Measurements from ENCODE around the gene MAGEE2.
"Not testable (repeated sequence)": the region's sequence is repeated elsewhere in the genome, so short reads cannot be mapped to it uniquely, and the experiment has no call there.

The MAGEE2 gene, protein sequence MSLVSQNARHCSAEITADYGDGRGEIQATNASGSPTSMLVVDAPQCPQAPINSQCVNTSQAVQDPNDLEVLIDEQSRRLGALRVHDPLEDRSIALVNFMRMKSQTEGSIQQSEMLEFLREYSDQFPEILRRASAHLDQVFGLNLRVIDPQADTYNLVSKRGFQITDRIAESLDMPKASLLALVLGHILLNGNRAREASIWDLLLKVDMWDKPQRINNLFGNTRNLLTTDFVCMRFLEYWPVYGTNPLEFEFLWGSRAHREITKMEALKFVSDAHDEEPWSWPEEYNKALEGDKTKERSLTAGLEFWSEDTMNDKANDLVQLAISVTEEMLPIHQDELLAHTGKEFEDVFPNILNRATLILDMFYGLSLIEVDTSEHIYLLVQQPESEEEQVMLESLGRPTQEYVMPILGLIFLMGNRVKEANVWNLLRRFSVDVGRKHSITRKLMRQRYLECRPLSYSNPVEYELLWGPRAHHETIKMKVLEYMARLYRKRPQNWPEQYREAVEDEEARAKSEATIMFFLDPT
- total RNA-seq: 0 reads per million in 3 donors

GRCh38 chrX:75784680-75785491 lies at the start of gene MAGEE2:
MAGEE2 (minus strand) TSS chrX:75785254; CDS start chrX:75785051, 203 bp downstream.
- Histone ChIP-seq H3K27ac (ENCODE audit: insufficient read depth, low read length, poor library complexity, severe bottlenecking) (no peak within 1 kb of the TSS), H3K4me1 (ENCODE audit: control insufficient read depth, insufficient read depth, low read length, poor library complexity, severe bottlenecking) (no peaks in the 10 kb centered on the region), H3K9me3 (ENCODE audit: control insufficient read depth, low read length) (no peaks in the 10 kb centered on the region), H3K27me3 (replicated peaks; ENCODE audit: control insufficient read depth, insufficient read depth, low read length, poor library complexity, severe bottlenecking) (no peaks in the 10 kb centered on the region), H3K36me3 (ENCODE audit: control insufficient read depth, insufficient read depth, low read length) (no peaks in the 10 kb centered on the region), H3K4me3 (ENCODE audit: insufficient read depth, low read depth, low read length, poor library complexity, severe bottlenecking) (peak within 1 kb of the TSS; percentile 26)
- no peak for DNase-seq

DNA sequence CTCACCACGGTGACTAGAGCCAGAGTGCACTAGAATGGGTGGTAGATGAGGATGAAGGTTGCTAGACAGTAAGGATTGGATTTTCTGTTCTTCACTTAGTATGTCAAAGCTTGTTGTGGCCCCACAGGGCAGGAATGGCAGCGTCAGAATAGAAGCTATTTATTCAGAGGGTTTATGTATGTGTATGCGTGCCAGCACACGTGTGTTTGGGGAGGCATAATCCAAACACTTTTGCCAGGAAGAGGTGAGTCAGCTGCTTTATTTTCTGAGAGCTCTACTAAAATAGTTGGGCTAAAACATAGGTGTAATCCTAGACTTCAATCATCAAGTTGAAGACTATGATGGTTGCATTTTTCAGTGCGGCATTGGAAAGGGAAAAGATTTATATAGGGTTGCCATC lies 1.2 kb upstream of the MAGEE2 start:
- Histone ChIP-seq H3K27me3 (replicated peaks; ENCODE audit: control insufficient read depth, insufficient read depth, low read length, poor library complexity, severe bottlenecking) (no peaks in the 10 kb centered on the region), H3K9me3 (ENCODE audit: control insufficient read depth, low read length) (no peaks in the 10 kb centered on the region), H3K4me1 (ENCODE audit: control insufficient read depth, insufficient read depth, low read length, poor library complexity, severe bottlenecking) (no peaks in the 10 kb centered on the region), H3K27ac (ENCODE audit: insufficient read depth, low read length, poor library complexity, severe bottlenecking) (no peak overlapping the region), H3K4me3 (ENCODE audit: insufficient read depth, low read depth, low read length, poor library complexity, severe bottlenecking) (no peak overlapping the region), H3K36me3 (ENCODE audit: control insufficient read depth, insufficient read depth, low read length) (no peaks in the 10 kb centered on the region)
- no peak for DNase-seq

- no peak for DNase-seq
- Histone ChIP-seq H3K27ac (ENCODE audit: insufficient read depth, low read length, poor library complexity, severe bottlenecking) (no peak overlapping the region), H3K4me3 (ENCODE audit: insufficient read depth, low read depth, low read length, poor library complexity, severe bottlenecking) (no peak overlapping the region), H3K27me3 (replicated peaks; ENCODE audit: control insufficient read depth, insufficient read depth, low read length, poor library complexity, severe bottlenecking) (no peaks in the 10 kb centered on the region), H3K9me3 (ENCODE audit: control insufficient read depth, low read length) (no peaks in the 10 kb centered on the region), H3K36me3 (ENCODE audit: control insufficient read depth, insufficient read depth, low read length) (no peaks in the 10 kb centered on the region), H3K4me1 (ENCODE audit: control insufficient read depth, insufficient read depth, low read length, poor library complexity, severe bottlenecking) (no peaks in the 10 kb centered on the region)
These were observed 3.4 kb downstream of the MAGEE2 start for GRCh38 chrX:75781611-75782010.

- DNase-seq; H3K27ac ChIP-seq (ENCODE audit: insufficient read depth, low read length, poor library complexity, severe bottlenecking); H3K9me3 ChIP-seq (ENCODE audit: control insufficient read depth, low read length); H3K4me3 ChIP-seq (ENCODE audit: insufficient read depth, low read depth, low read length, poor library complexity, severe bottlenecking); H3K4me1 ChIP-seq (ENCODE audit: control insufficient read depth, insufficient read depth, low read length, poor library complexity, severe bottlenecking); H3K36me3 ChIP-seq (ENCODE audit: control insufficient read depth, insufficient read depth, low read length); H3K27me3 ChIP-seq (replicated peaks; ENCODE audit: control insufficient read depth, insufficient read depth, low read length, poor library complexity, severe bottlenecking): not testable (repeated sequence)
These were observed 17.0 kb downstream of the MAGEE2 start for GRCh38 chrX:75768063-75768462.

DNA sequence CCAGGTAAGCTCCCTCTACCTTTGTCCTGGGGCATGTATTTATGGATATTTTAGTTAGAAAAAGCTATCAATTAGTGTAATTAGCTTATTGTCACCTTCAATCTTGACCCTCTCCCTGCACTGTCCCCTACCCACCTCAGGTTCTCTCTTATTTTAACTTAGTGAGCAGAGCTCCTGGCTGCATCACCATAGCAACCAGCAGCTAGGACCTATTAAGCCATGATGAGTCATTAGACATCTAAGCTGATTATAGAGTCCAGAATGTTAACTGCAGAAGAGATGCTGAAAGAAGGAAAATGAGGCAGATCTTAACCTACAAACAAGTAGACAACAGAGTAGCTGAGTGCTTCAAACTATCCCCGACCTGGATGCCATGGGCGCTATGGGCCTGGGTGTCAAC lies 36.6 kb downstream of the MAGEE2 start:
- no peak overlapping the region for H3K4me3 ChIP-seq (ENCODE audit: insufficient read depth, low read depth, low read length, poor library complexity, severe bottlenecking)
- H3K27me3 ChIP-seq (replicated peaks; ENCODE audit: control insufficient read depth, insufficient read depth, low read length, poor library complexity, severe bottlenecking): no peaks in the 10 kb centered on the region
- H3K9me3 ChIP-seq (ENCODE audit: control insufficient read depth, low read length): no peaks in the 10 kb centered on the region
- DNase-seq: no peak
- H3K36me3 ChIP-seq (ENCODE audit: control insufficient read depth, insufficient read depth, low read length): no peaks in the 10 kb centered on the region
- H3K4me1 ChIP-seq (ENCODE audit: control insufficient read depth, insufficient read depth, low read length, poor library complexity, severe bottlenecking): no peaks in the 10 kb centered on the region
- no peak overlapping the region for H3K27ac ChIP-seq (ENCODE audit: insufficient read depth, low read length, poor library complexity, severe bottlenecking)

GRCh38 chrX:75746891-75747639 lies 38.0 kb downstream of the MAGEE2 start:
- no peaks in the 10 kb centered on the region for H3K4me1 ChIP-seq (ENCODE audit: control insufficient read depth, insufficient read depth, low read length, poor library complexity, severe bottlenecking)
- peak in 1 of 3 donors; percentile 0 for DNase-seq
- H3K27me3 ChIP-seq (replicated peaks; ENCODE audit: control insufficient read depth, insufficient read depth, low read length, poor library complexity, severe bottlenecking): no peaks in the 10 kb centered on the region
- H3K9me3 ChIP-seq (ENCODE audit: control insufficient read depth, low read length): no peaks in the 10 kb centered on the region
- H3K4me3 ChIP-seq (ENCODE audit: insufficient read depth, low read depth, low read length, poor library complexity, severe bottlenecking): peak overlapping the region; percentile 35
- H3K36me3 ChIP-seq (ENCODE audit: control insufficient read depth, insufficient read depth, low read length): no peaks in the 10 kb centered on the region
- no peak overlapping the region for H3K27ac ChIP-seq (ENCODE audit: insufficient read depth, low read length, poor library complexity, severe bottlenecking)
